Measurements from ENCODE around the gene ZNF620.
"Not testable (repeated sequence)": the region's sequence is repeated elsewhere in the genome, so short reads cannot be mapped to it uniquely, and the experiment has no call there.

The ZNF620 gene

GRCh38 chr3:40505599-40506462 lies at the start of gene ZNF620:
ZNF620 (plus strand) TSS chr3:40506039; CDS start chr3:40506353, 314 bp downstream.
- no peak for DNase-seq (ENCODE audit: low read depth)

DNA sequence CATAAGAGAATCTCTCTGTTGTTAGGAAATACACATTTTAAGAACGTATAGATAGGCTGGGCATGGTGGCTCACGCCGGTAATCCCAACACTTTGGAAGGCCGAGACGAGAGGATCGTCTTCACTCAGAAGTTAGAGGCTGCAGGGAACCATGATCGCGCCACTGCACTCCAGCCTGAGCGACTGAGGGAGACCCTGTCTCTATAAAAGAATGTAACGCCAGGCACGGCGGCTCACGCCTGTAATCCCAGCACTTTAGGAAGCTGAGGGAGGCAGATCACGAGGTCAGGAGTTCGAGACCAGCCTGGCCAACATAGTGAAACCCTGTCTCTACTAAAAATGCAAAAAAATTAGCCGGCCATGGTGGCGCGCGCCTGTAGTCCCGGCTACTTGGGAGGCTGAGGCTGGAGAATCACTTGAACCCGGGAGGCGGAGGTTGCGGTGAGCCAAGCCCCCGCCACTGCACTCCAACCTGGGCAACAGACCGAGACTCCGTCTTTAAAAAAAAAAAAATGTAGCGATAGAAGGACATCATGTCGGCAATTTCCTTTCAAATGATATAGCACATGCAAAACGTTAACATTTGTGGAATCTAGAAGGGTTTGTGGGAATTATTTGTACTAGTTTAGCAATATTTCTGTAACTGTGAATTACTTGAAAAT lies 49.4 kb upstream of the ZNF620 start:
- no peak for DNase-seq (ENCODE audit: low read depth)

DNA sequence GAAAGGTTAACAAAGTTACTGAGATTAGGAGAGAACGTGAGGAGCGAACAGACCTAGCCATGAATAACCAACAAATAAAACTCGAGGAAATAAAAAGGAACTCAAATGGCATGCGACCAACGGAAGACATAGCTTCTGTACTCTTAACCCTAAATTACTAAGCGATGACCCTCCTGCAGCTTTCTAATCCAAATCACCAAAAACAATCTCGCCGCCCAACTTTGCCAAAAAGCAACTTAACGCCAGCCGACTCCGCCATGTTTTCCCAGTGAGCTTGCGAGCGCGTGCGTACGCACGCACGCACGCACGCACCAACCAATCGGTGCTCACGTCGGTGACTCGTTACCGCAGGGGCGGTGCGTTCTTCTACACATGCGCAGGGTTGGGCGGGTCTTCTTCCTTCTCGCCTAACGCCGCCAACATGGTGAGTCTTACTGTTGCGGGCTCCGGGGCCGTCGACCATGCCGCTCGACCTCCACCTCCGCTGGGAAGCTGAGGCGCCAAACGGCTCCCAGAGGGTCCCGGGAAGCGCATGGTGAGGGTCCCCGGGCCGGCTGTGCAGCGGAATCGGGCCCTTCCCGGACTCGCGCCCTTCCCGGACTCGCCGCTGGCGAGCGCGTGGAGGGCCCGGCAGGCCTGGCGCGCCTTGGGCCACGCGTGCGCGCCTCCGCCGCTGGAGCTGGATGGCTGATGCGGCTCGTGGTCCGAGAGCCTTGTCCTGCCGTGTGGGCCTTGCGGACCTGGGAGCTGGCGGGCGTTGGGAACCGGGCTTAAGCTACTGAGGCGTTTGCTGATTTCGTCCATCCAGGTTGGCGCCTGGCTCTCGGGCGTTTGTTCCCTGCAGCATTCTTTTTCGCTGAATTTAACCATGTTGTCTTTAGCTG lies 48.7 kb upstream of the ZNF620 start, which contains the start of gene RPL14:
Gene RPL14 (plus strand): TSS at position 400 of the 884 bp plus-strand sequence. CDS start 133 bp downstream, at position 533.
- DNase-seq (ENCODE audit: low read depth) = peak; percentile 93

GRCh38 chr3:40458473-40458872 lies 47.4 kb upstream of the ZNF620 start:
- no peak for DNase-seq (ENCODE audit: low read depth)

- DNase-seq (ENCODE audit: low read depth) = not testable (repeated sequence)
Measured at GRCh38 chr3:40460481-40460880, 45.4 kb upstream of the ZNF620 start.

GRCh38 chr3:40461161-40461560 lies 44.7 kb upstream of the ZNF620 start:
- no peak for DNase-seq (ENCODE audit: low read depth)

- not testable (repeated sequence) for DNase-seq (ENCODE audit: low read depth)
Measured at GRCh38 chr3:40462838-40463237, 43.0 kb upstream of the ZNF620 start.

DNA sequence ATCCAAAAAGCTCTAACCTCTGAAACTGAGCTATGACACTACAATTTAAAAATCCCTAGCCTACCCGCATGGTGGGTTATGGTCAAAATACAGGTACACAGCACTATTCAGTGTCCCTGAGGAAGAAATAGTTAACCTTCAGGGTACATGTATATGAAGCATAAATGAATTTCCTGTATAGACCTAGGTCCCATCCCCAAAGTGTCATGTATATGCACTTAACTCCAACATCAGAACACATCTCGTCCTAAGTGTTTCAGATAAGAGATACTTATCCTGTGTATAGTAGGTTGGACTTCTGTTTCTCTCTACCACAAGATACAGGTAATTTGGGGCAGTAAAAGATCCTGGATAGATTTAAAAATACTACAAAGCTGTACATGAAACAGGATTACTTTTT lies 42.3 kb upstream of the ZNF620 start:
- DNase-seq (ENCODE audit: low read depth) = no peak

DNA sequence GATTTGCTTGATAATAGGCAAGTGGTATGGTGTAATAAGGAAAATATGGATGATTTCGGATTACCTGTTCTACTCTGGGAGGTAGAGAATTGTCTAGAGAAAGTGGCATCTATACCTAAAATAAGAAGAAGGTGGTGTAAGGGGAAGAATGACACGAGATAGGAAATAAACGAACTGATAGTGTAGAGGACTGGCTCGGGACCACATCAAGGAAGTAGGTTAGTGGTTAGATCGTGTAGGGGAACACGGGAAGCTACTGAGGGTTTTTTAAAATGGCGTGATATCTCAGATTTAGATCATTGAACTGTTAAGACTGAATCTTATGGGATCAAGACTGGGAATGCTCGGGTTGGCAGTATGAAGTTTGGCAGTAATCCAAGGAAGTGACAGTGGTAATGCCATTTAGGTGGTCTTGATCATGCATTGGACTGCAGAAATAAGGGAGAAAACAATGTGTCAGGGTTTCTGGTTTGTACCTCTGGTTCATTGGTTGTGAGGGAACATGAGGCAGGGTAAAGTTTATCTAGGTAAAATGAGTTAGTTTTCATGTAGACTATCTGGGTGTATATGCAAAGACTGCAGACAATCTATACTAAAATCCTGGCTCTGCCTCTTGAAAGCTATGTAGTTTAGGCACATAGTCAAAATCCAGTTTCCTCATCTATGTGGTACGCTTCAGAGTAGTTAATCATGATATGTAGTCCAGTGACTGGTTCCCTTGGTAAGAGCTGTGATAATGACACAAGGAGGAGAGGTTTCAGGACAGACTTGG lies 41.3 kb upstream of the ZNF620 start:
- no peak for DNase-seq (ENCODE audit: low read depth)

DNA sequence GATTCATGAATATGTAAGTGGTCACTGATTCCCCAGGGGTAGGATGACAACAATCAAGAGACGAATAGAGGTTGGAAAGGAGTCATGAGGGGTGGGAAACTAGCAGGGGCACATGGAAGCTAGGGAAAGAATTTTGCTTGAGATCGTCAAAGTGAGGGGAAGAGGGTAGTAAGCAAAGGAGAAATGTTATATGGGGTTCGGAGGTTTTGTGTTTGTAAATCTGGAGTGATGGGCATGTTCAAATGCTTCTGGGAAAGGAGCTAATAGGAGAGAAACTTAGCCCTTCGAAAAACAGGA lies 40.8 kb upstream of the ZNF620 start:
- no peak for DNase-seq (ENCODE audit: low read depth)

- no peak for DNase-seq (ENCODE audit: low read depth)
Measured at GRCh38 chr3:40465456-40465855, 40.4 kb upstream of the ZNF620 start.

GRCh38 chr3:40468018-40468417 lies 37.8 kb upstream of the ZNF620 start:
- DNase-seq (ENCODE audit: low read depth) = no peak

DNA sequence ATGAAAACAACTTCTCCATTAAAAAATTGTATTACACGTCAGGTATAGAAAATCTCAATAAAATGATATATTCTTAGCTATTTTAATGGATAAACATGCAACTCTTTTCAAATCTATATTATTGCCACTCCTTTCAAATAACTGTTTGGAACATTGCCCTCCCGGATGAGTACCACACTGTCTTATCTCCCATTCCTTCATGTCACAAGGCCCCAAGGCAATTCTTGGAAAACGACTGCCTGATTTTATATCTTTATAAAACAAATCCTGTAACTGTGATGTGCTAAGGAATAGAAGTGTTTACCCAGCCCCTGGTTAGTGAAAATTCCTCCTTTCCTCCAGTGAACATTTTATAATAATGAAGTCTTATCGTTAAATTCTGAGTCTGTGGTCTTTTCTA lies 35.1 kb upstream of the ZNF620 start:
- no peak for DNase-seq (ENCODE audit: low read depth)

GRCh38 chr3:40476478-40477470 lies 29.1 kb upstream of the ZNF620 start, which contains the start of gene ZNF619:
ZNF619 (plus strand) TSS chr3:40477122; CDS start chr3:40477980, 858 bp downstream.
- DNase-seq (ENCODE audit: low read depth) = peak; percentile 37

GRCh38 chr3:40477666-40478065 lies 28.2 kb upstream of the ZNF620 start:
- DNase-seq (ENCODE audit: low read depth) = no peak

- no peak for DNase-seq (ENCODE audit: low read depth)
Measured at GRCh38 chr3:40487172-40487571, 18.7 kb upstream of the ZNF620 start.

DNA sequence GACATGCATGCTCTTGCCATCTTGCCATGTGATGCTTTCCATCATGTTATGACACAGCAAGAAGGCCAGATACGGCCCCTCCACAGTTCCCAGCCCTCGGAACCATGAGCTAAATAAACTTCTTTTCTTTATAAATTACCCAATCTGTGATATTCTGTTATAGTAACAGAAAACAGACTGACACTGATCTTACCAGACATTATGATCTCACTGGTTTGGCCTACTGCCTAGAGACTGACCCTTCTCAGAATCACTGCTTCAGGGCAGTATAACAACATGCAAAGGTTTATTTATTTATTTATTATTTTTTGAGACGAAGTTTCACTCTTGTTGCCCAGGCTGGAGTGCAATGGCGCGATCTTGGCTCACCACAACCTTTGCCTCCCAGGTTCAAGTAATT lies 14.9 kb upstream of the ZNF620 start:
- DNase-seq (ENCODE audit: low read depth) = peak; percentile 32

DNA sequence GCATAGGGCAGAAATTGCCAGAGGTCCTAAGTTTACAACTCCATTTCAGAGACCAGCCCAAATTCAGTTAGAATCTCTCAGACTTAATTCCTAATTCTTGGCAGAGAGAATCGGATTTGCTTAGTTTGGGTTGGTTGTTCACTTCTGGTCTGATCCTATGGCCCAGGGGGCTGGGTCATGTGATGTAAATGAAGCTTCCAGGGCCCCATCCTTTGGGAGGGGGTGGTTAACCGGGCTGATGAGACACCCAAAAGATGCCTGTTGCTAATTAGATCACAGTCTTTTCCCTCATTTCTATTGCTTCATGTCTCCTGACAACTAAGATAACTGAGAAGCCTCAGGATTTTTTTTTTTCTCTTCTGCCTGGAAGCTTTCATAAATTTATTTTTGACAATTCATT lies 11.1 kb upstream of the ZNF620 start:
- DNase-seq (ENCODE audit: low read depth) = peak; percentile 12

DNA sequence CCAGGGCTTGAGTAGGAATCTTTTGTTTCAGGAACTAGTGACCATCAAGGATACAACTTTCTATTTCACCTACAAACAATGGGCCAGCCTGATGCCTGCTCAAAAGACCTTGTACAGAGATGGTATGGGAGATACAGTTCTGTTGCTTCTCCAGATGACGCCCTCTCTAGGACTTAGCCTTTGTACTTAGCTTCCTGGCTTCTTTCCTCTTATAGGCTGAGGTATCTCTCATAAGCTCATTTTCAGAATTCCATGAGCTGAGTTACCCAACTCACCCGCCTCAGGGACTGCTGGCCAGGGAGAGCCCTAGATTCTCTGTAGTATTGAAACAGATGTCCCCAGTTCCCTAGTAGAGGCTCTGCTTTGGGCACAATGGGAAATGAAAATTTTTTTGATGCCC lies 8.6 kb upstream of the ZNF620 start:
- no peak for DNase-seq (ENCODE audit: low read depth)

DNA sequence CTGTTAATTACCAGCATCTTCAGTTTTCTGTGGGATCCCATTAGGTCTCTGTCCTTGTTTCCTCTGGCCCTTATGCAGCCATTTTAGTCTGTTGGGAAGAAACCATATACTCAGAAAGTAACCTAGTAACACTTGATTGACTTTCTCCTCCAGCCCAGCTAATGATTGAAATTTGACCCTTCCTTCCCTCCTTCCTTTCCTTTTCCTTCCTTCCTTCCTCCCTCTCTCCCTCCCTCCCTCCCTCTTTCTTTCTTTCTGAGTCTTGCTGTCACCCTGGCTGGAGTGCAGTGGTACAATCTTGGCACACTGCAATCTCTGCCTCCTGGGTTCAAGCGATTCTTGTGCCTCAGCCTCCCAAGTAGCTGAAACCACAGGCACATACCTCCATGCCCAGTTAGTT lies 5.9 kb upstream of the ZNF620 start:
- no peak for DNase-seq (ENCODE audit: low read depth)

Data from fibroblast of the conjunctiva (primary cell).